Adipocyte (in vitro differentiated cells): ENCODE results near the gene AK8.

Source experiments
- DNase-seq: peaks from one replicate; pipeline ENCODE4 v3.0.0-alpha.2; 2015; ENCODE audit warnings: low read depth
- H3K27me3 ChIP-seq: replicated peaks from 2 replicates; pipeline ENCODE4 v1.7.0; 2013; ENCODE audit warnings: mild to moderate bottlenecking, low read length, moderate library complexity; ENCODE audit not compliant: control insufficient read depth, insufficient read depth
- H3K36me3 ChIP-seq: 2 replicates; pipeline ENCODE4 v1.7.0; 2013; ENCODE audit warnings: low read length, mild to moderate bottlenecking, moderate library complexity; ENCODE audit not compliant: control insufficient read depth, insufficient read depth, severe bottlenecking
- H3K4me1 ChIP-seq: 2 replicates; pipeline ENCODE4 v1.7.0; 2013; ENCODE audit warnings: mild to moderate bottlenecking, low read length, moderate library complexity; ENCODE audit not compliant: control insufficient read depth, insufficient read depth
- H3K4me3 ChIP-seq: 2 replicates; pipeline ENCODE4 v1.7.0; 2013; ENCODE audit warnings: mild to moderate bottlenecking, low read length, moderate library complexity
- H3K9ac ChIP-seq: 2 replicates; pipeline ENCODE4 v1.7.0; 2013; ENCODE audit warnings: mild to moderate bottlenecking, low read length, moderate library complexity
- H3K9me3 ChIP-seq: 2 replicates; pipeline ENCODE4 v1.7.0; 2013; ENCODE audit warnings: mild to moderate bottlenecking, low read length, moderate library complexity; ENCODE audit not compliant: control insufficient read depth

AK8 gene

DNA sequence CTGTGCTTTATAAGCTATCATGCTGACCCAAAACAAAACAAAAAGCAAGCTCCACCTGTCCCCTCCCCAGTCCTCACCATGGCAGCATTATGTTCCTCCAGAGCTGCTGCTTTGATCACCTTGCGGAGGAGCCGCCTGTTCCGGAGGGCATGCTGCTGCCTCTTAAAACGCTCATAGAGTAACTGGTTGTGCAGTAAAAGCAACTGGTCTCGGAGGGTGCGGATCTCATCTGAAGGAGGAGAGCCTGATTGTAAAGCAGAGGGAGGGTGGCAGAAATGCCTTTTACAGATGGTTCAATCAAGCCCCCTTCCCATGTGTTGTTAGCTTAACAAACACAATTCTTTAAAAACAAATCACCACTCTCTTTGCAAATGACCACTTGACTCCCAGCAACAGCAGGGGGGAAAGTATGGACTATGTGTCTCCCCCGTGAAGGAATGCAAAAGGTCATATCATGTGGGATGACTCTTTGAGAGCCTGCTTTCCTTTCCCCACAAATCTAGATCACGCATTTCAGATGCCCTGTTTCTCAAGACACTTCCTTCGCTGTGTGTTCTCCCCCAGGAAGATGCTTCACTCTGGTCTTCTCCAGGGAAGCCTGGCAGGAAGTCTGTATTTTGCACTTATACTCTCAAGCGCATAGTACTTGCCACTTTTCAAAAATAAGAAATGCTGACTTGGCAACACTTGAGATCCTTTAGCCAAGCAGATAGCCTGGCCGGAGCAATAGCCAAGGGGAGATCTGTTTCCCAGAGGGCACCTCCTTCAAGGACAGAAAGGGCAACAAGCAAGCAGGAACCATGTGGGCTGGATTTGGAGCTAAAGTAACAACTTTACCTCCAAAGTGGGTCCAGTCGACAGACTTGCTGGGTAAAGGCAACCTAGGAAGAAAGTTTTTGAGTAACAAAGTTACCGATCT is 25.7 kb upstream of the AK8 start:
- DNase-seq = no peak
- Histone ChIP-seq H3K9me3 (no peaks in the 10 kb centered on the region), H3K27me3 (no peaks in the 10 kb centered on the region), H3K4me1 (no peaks in the 10 kb centered on the region), H3K36me3 (peaks cover 76% of the 10 kb centered on the region), H3K9ac (no peak overlapping the region), H3K4me3 (no peak overlapping the region)

DNA sequence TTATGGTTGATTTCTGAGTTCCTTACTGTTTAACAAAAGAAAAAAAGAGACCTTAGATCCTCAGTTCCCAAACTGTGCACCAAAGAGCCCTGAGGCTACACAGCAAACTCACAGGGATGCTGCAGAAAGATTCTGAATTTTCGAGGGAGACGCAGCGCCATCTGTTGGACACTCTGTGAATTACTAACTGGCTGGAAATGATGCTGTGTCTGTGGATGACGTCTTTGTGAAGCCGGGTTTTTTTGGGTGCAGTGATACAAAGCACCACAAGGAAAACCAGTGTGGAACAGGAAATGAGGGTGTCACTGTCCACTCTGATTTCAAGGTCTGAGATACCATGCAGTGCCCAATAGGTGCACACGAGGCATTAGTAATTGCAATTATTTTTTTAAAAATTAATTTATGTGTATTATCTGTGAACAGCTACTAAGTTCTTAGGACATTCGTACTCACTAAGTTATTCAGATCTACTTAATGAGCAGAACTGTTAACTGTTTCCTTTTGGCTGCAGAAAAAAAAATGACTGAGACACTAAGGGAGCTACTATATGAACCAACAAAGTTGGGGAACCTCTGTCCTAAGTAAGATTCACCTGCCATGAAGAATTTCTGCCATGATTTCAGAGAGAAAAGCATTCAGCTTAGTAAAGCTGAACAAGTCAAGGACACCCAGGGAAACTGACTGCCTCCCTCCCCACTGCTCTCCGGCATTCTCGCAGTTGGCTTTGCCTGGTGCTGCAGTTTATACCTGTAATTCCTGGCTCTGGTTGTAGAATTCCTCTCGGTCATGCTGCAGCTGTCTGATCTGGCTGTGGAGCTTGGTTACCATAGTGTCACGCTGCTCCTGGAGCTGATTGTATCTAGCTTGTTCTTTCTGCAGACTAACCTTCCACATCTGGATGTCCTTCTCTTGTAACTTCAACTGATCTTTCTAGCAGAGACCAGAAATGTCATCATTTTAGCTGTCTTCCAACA is 24.1 kb upstream of the AK8 start:
- no peaks in the 10 kb centered on the region for H3K4me1 ChIP-seq
- DNase-seq = peak; percentile 91
- no peak overlapping the region for H3K4me3 ChIP-seq
- no peaks in the 10 kb centered on the region for H3K9me3 ChIP-seq
- H3K9ac ChIP-seq = no peak overlapping the region
- H3K36me3 ChIP-seq = peaks cover 87% of the 10 kb centered on the region
- no peaks in the 10 kb centered on the region for H3K27me3 ChIP-seq

DNA sequence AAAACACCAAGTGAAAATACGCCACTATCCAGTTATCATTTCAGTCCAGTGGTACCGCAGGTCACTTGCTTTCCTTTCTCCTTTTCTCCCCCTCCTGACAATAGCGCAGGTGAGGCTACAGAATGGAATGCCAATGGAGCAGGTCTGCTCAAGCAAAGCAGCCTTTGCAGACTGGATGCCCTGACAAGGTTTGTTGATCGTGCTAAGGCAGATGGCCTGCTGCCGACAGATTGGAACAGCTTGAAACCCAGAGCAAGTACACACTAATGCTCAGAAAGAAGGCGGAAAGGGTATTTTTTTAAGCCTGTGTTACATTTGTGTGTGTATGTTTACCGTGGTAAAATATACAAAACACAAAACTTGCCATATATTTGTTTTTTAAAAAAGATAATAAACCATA is 20.0 kb upstream of the AK8 start:
- Histone ChIP-seq H3K4me3 (no peak overlapping the region), H3K4me1 (no peaks in the 10 kb centered on the region), H3K27me3 (no peaks in the 10 kb centered on the region), H3K9me3 (no peaks in the 10 kb centered on the region), H3K9ac (no peak overlapping the region), H3K36me3 (peaks cover 79% of the 10 kb centered on the region)
- no peak for DNase-seq

DNA sequence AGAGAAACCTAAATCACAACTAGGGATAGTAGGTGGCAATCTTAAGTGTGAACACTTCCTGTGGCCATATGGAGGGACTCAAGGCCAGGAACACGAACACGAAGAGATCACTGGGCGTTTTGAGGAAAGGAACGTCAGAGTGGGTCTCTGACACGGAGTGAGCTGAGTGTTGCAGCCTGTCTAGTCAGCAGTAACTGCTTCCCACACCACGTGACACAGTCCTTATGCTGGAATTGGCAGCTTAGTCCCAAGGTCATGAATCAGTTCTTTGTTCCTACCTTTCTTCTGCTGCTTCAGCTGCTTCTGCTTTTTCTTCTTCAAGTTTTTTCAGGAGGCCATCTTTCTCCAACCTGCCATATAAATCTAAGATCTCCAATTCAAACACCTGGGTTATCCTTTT is 18.8 kb upstream of the AK8 start:
- Histone ChIP-seq H3K9me3 (no peaks in the 10 kb centered on the region), H3K4me3 (no peak overlapping the region)

DNA sequence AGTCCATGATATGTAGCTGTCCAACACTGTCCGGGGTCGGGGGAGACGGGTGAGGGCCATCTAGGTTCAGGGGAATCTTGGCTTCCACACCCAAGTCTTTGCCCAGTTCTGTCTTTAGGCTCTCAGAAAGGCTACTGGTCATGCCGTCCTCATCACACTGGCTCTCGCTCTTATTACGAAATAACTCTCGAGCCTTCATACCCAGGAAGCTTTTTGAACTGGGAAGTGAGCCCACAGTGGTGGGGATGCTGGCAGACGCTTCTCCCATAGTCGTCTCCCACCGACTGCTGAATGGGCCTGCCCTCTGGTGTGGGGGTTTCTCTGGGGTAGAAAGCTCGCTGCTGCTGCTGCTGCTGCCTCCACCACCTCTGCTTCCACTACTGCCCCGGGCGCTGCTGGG is 18.2 kb upstream of the AK8 start:
- H3K9ac ChIP-seq = no peak overlapping the region
- no peaks in the 10 kb centered on the region for H3K27me3 ChIP-seq
- no peaks in the 10 kb centered on the region for H3K9me3 ChIP-seq
- H3K4me3 ChIP-seq = no peak overlapping the region
- DNase-seq = no peak
- no peaks in the 10 kb centered on the region for H3K4me1 ChIP-seq
- H3K36me3 ChIP-seq = peaks cover 80% of the 10 kb centered on the region

More for the DNA sequence above, 18.8 kb upstream of the AK8 start:
- Histone ChIP-seq H3K4me1 (no peaks in the 10 kb centered on the region), H3K27me3 (no peaks in the 10 kb centered on the region), H3K9ac (no peak overlapping the region), H3K36me3 (peaks cover 82% of the 10 kb centered on the region)
- DNase-seq = no peak

DNA sequence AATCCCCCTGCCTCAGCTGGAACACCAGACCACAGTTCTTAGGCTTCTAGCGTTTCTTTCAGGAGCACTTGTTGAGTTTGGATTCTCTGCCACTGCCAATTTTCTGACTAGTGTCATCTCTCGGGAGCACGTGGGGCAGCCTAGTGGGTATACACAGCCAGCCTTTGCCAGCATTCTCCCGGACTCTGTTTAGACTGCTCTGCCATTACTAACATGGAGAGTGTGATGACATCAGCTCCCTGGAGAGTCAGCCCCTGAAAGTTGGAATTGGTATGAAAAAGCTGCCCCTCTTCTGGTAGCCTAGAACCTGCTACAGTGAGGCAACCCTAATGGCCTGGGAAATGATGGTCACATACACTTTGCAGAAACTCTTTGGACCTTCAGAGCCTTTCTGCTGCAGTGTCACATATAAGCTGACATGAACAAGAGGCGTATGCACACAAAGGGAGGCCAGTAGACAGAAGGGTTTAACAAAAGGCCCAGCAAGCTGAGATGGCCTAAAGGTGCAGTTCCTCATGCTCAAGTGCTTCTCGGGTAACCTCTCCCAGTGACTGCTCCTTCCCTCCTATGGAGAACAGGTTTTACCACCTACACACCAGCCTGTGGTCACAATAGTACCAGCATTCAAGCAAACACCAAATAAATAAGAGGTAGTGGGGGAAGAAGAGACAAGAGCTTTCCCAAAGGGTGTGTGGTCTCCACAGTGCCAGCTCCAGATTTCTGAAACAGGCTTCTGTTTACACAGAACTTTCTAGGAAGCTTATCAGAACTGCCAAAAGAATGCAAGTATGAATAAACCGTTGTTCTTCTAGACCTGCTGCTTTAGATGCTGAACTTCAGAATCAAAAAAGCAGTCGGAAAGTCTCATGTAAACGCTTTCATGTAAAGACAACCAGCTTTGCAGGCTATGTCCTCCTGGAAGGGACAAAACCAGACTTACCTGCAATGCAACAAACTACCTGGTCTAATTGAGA is 17.1 kb upstream of the AK8 start:
- H3K36me3 ChIP-seq = peaks cover 69% of the 10 kb centered on the region

DNA sequence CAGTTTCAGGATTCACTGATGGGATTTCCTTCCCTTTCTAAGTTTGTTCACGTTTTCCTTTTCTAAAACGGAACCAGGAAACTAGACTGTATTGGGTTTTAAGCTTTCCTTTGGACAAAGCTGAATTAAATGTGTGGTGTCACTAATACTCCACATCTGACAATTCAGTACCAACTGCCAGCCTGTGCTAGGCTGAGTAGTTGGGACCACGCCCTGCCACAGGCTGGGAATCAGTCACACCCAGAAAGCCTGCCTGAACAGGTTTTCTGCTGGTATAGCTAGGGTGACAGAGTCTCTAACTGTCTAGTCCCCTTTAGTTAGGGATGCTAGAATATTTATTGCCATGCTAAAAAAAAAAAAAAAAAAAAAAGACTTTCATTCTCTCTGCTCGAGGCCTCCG is 16.3 kb upstream of the AK8 start:
- no peak overlapping the region for H3K4me3 ChIP-seq
- peaks cover 61% of the 10 kb centered on the region for H3K36me3 ChIP-seq
- DNase-seq = no peak

More for the DNA sequence above, 17.1 kb upstream of the AK8 start:
- Histone ChIP-seq H3K4me1 (no peaks in the 10 kb centered on the region), H3K4me3 (no peak overlapping the region), H3K27me3 (no peaks in the 10 kb centered on the region), H3K9ac (no peak overlapping the region), H3K9me3 (no peaks in the 10 kb centered on the region)
- DNase-seq = no peak

DNA sequence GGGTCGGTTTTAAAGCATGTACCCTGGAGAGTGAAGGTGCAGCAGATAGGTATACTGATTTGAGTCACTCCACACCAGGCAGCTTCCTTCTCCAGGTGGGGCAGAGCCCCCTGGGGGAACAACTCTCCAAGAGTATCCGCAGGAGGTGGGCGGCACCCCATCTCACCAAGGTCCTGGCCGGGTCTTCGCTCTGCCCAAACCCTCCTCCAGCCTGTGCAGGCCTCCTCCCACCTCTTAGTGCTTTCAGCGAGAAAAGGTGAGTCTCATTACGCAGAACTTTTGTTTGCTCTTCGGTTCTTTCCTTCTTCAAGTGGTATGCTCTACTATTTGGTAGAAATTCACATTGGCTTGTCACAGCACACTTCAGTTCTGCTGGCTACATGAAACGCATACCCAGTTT is 14.3 kb upstream of the AK8 start:
- Histone ChIP-seq H3K36me3 (peaks cover 43% of the 10 kb centered on the region), H3K4me1 (no peaks in the 10 kb centered on the region), H3K27me3 (no peaks in the 10 kb centered on the region), H3K9me3 (no peaks in the 10 kb centered on the region), H3K9ac (no peak overlapping the region), H3K4me3 (no peak overlapping the region)
- no peak for DNase-seq

More for the DNA sequence above, 16.3 kb upstream of the AK8 start:
- H3K4me1 ChIP-seq = no peaks in the 10 kb centered on the region
- no peak overlapping the region for H3K9ac ChIP-seq
- H3K9me3 ChIP-seq = no peaks in the 10 kb centered on the region
- H3K27me3 ChIP-seq = no peaks in the 10 kb centered on the region

DNA sequence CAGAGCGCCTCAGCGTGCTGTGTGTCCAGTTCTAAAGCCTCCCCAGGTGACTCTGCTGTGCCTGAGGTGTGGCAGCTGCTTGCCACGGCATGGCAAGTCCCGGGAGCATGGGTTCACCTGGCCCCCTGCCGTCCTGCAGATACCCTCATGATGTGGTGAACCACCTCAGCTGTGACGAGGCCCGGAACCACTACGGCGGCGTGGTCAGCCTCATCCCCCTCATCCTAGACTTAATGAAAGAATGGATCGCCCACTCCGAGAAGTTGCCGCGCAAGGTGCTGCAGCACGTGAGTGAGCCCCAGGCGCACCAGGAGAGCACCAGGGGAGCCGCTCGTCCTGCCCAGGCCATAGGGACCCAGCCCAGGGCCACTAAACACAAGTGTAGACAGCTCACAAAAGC is 10.1 kb upstream of the AK8 start:
- Histone ChIP-seq H3K27me3 (no peaks in the 10 kb centered on the region), H3K4me3 (no peak overlapping the region), H3K36me3 (peaks cover 12% of the 10 kb centered on the region), H3K9ac (no peak overlapping the region), H3K9me3 (no peaks in the 10 kb centered on the region), H3K4me1 (no peaks in the 10 kb centered on the region)
- no peak for DNase-seq

DNA sequence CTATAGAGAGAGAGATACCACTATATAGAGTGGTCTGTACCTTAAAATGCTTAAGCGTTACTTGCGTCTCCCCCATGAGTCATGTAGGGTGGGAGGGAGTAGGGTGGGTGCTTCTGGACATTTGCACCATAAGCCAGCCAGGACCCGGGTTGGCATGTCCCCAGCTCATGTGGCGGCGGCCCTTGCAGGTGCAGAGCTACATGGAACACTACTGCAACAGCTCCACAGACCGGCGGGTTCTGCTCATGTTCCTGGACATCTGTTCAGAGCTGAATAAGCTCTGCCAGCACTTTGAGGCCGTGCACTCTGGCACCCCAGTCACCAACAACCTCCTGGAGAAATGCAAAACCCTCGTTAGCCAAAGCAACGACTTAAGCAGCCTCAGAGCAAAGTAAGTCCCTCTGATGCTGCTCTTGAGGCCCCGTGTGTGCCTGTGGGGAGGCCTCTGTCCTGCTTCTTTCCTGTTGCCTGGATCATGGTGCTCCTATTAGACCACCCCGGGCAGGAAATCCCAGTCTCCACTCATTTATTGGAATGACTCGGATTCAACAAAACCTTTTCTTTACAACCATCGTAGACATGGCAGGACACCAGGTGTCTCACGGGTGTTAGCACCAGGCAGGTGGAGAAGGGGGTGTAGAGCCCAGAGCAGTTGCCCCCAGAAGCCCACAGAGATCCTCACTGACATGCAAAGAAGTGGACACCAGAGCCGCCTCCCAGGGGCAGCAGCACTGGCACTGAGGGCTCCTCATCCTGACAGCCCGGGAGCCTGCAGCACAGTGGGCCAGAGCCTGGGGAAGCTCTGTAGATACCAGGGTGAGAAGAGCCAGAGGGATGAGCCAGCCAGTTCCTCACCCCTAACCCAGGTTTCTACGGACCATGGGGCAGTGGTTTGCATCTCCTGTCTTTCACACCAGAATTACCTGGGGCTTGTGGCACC is 9.4 kb upstream of the AK8 start:
- H3K9me3 ChIP-seq = no peaks in the 10 kb centered on the region
- H3K4me1 ChIP-seq = no peaks in the 10 kb centered on the region
- H3K9ac ChIP-seq = no peak overlapping the region
- H3K4me3 ChIP-seq = no peak overlapping the region
- DNase-seq = no peak
- peaks cover 8% of the 10 kb centered on the region for H3K36me3 ChIP-seq
- H3K27me3 ChIP-seq = no peaks in the 10 kb centered on the region
